Keratinocyte (primary cell): ENCODE data around the gene SNHG17. TPM values are rescaled to one million over a fixed set of nuclear protein-coding genes. Genes with fewer than 3 reads are reported as not detected.

Source experiments
- DNase-seq: peaks from one replicate; pipeline ENCODE4 v3.0.0-alpha.2; 2011; ENCODE audit warnings: low read depth, missing footprints, low spot score
- FAIRE-seq: peaks from 2 replicates; lab custom pipeline; 2011; peaks lifted over from hg19 to GRCh38; lab: Jason Lieb, UNC
- H2AFZ ChIP-seq: 2 replicates; pipeline ENCODE4 v1.6.0; 2012; ENCODE audit warnings: low read length, control low read depth, inconsistent platforms; ENCODE audit not compliant: control insufficient read depth
- H3K27ac ChIP-seq: 2 replicates; pipeline ENCODE4 v1.5.1; 2011; ENCODE audit warnings: low read length; ENCODE audit not compliant: control insufficient read depth, insufficient read depth
- H3K27me3 ChIP-seq: 3 replicates; pipeline ENCODE4 v1.6.0; 2011; ENCODE audit warnings: low read length; ENCODE audit not compliant: control insufficient read depth, insufficient read depth; ENCODE audit errors: extremely low read depth
- H3K36me3 ChIP-seq, 2 experiments: 2 replicates in 1 of 2; 3 replicates in 1 of 2; pipeline ENCODE4 v1.5.1; 2011; ENCODE audit warnings: low read length in 2 of 2, mild to moderate bottlenecking in 1 of 2; ENCODE audit not compliant: control insufficient read depth in 2 of 2, insufficient read depth in 2 of 2; ENCODE audit errors: extremely low read depth in 1 of 2
- H3K4me1 ChIP-seq: 3 replicates; pipeline ENCODE4 v1.5.1; 2011; ENCODE audit warnings: low read length; ENCODE audit not compliant: control insufficient read depth, insufficient read depth; ENCODE audit errors: extremely low read depth
- H3K4me2 ChIP-seq: 3 replicates; pipeline ENCODE4 v1.6.0; 2011; ENCODE audit warnings: low read depth, low read length; ENCODE audit not compliant: control insufficient read depth, insufficient read depth; ENCODE audit errors: extremely low read depth
- H3K4me3 ChIP-seq, 3 experiments: fragments of 200-600 bp in 1 of 3; sonication (generic) in 1 of 3; 2 replicates in 2 of 3; 3 replicates in 1 of 3; pipeline ENCODE4 v1.5.1; 2011 to 2016; ENCODE audit warnings: low read length in 3 of 3, mild to moderate bottlenecking in 3 of 3, control low read depth in 2 of 3, inconsistent platforms in 1 of 3, low read depth in 1 of 3, mixed read lengths in 1 of 3, mixed run types in 1 of 3, moderate library complexity in 1 of 3; ENCODE audit not compliant: control insufficient read depth in 2 of 3, insufficient read depth in 2 of 3; ENCODE audit errors: extremely low read depth in 1 of 3
- H3K79me2 ChIP-seq: 2 replicates; pipeline ENCODE4 v1.6.0; 2012; ENCODE audit warnings: low read length; ENCODE audit not compliant: control insufficient read depth, insufficient read depth
- H3K9ac ChIP-seq: 3 replicates; pipeline ENCODE4 v1.6.0; 2011; ENCODE audit warnings: low read length; ENCODE audit not compliant: control insufficient read depth, insufficient read depth; ENCODE audit errors: extremely low read depth
- H3K9me1 ChIP-seq: 3 replicates; pipeline ENCODE4 v1.6.0; 2011; ENCODE audit warnings: low read length; ENCODE audit not compliant: control insufficient read depth, insufficient read depth; ENCODE audit errors: extremely low read depth
- H3K9me3 ChIP-seq: 2 replicates; pipeline ENCODE4 v1.5.1; 2012; ENCODE audit warnings: low read depth, low read length; ENCODE audit not compliant: control insufficient read depth
- H4K20me1 ChIP-seq: 3 replicates; pipeline ENCODE4 v1.6.0; 2011; ENCODE audit warnings: low read length; ENCODE audit not compliant: control insufficient read depth, insufficient read depth; ENCODE audit errors: extremely low read depth
- EZH2 ChIP-seq: IDR thresholded peaks from one replicate; pipeline ENCODE4 v1.6.1; 2012; ENCODE audit warnings: inconsistent platforms, mild to moderate bottlenecking, low read length, moderate library complexity
- dilution Hi-C: fragments of 300-500 bp; cut with MboI; formaldehyde crosslinking; loops from one replicate; pipeline ENCODE4 v1.7.0; 2020; ENCODE audit warnings: low sequenced_read_pairs; ENCODE audit not compliant: extremely low pct_ligation_motif_present
- polyA plus RNA-seq, 5 experiments: library from polyadenylated mRNA; depleted of rRNA in 3 of 5; stranded (reverse) in 3 of 5; stranded (forward) in 1 of 5; unstranded in 1 of 5; fragments of >200 nt; gene quantifications; 1 replicate in 1 of 5; 2 replicates in 3 of 5; 3 replicates in 1 of 5; pipeline versions ENCODE4 v1.2.1 to v1.2.3, GENCODE V29; 2011 to 2012; ENCODE audit warnings: missing spikeins in 2 of 5, low read depth in 1 of 5, low replicate concordance in 1 of 5
- TF ChIP-seq, protein P1 (sequence below), 3 experiments: IDR thresholded peaks in 1 of 3; conservative IDR thresholded peaks in 1 of 3; optimal IDR thresholded peaks in 1 of 3; 2 replicates in 2 of 3; 3 replicates in 1 of 3; pipeline versions ENCODE3 to v1.5.1; 2011; ENCODE audit warnings: low read length in 3 of 3, mild to moderate bottlenecking in 3 of 3, moderate library complexity in 2 of 3, control low read depth in 1 of 3, inconsistent platforms in 1 of 3; ENCODE audit not compliant: insufficient read depth in 2 of 3; ENCODE audit errors: extremely low read depth in 1 of 3

SNHG17 gene
- polyA plus RNA-seq, 1 donor (not counting 4 experiments of a cell fraction or from before 2014, with no cell fraction given), result 25.3 TPM

GRCh38 chr20:38418509-38419204 lies 16.5 kb downstream of the SNHG17 start:
- H3K9me3 ChIP-seq, result no peaks in the 10 kb centered on the region
- H3K79me2 ChIP-seq, result peaks cover 19% of the 10 kb centered on the region
- H3K27ac ChIP-seq, result no peak overlapping the region
- H3K9me1 ChIP-seq, result no peaks in the 10 kb centered on the region
- H2AFZ ChIP-seq, result no peak overlapping the region
- H3K27me3 ChIP-seq, result no peaks in the 10 kb centered on the region
- H3K4me1 ChIP-seq, result no peaks in the 10 kb centered on the region
- no peak for DNase-seq
- H4K20me1 ChIP-seq, result peaks cover 21% of the 10 kb centered on the region
- no peak overlapping the region for H3K4me3 ChIP-seq
- H3K4me2 ChIP-seq, result no peak overlapping the region
- peaks cover 54 to 58% of the 10 kb centered on the region in 2 experiments for H3K36me3 ChIP-seq
- dilution Hi-C loops, result no loop called here
- no peak overlapping the region for H3K9ac ChIP-seq
- FAIRE-seq, result no peak
- TF ChIP-seq, protein P1, sequence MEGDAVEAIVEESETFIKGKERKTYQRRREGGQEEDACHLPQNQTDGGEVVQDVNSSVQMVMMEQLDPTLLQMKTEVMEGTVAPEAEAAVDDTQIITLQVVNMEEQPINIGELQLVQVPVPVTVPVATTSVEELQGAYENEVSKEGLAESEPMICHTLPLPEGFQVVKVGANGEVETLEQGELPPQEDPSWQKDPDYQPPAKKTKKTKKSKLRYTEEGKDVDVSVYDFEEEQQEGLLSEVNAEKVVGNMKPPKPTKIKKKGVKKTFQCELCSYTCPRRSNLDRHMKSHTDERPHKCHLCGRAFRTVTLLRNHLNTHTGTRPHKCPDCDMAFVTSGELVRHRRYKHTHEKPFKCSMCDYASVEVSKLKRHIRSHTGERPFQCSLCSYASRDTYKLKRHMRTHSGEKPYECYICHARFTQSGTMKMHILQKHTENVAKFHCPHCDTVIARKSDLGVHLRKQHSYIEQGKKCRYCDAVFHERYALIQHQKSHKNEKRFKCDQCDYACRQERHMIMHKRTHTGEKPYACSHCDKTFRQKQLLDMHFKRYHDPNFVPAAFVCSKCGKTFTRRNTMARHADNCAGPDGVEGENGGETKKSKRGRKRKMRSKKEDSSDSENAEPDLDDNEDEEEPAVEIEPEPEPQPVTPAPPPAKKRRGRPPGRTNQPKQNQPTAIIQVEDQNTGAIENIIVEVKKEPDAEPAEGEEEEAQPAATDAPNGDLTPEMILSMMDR (optimal IDR thresholded peaks at IDR 0.05 in 1 of 3, IDR thresholded peaks at IDR 0.05 in 1 of 3, conservative IDR thresholded peaks at IDR 0.05 in 1 of 3; ENCODE audit: extremely low read depth in 1 of 3, insufficient read depth in 2 of 3, low read length in 3 of 3), result no peak
- TF ChIP-seq EZH2, result no peak

- H3K79me2 ChIP-seq, result no peaks in the 10 kb centered on the region
- no peak overlapping the region for H3K4me3 ChIP-seq
- H3K4me2 ChIP-seq, result no peak overlapping the region
- no peaks in the 10 kb centered on the region for H3K9me1 ChIP-seq
- no peak for DNase-seq
- no peaks in the 10 kb centered on the region for H3K4me1 ChIP-seq
- no peak overlapping the region for H3K27ac ChIP-seq
- H3K9ac ChIP-seq, result no peak overlapping the region
- TF ChIP-seq, protein P1 (optimal IDR thresholded peaks at IDR 0.05 in 1 of 3, IDR thresholded peaks at IDR 0.05 in 1 of 3, conservative IDR thresholded peaks at IDR 0.05 in 1 of 3; ENCODE audit: extremely low read depth in 1 of 3, insufficient read depth in 2 of 3, low read length in 3 of 3), result no peak
- no peak for TF ChIP-seq EZH2
- no peaks in the 10 kb centered on the region for H3K9me3 ChIP-seq
- no peak for FAIRE-seq
- no peaks in the 10 kb centered on the region for H3K27me3 ChIP-seq
- no peak overlapping the region for H2AFZ ChIP-seq
- dilution Hi-C loops, result no loop called here
- peaks cover 30 to 34% of the 10 kb centered on the region in 2 experiments for H3K36me3 ChIP-seq
- H4K20me1 ChIP-seq, result peaks cover 4% of the 10 kb centered on the region
These were observed 20.2 kb downstream of the SNHG17 start for GRCh38 chr20:38414769-38415450.
